ENCODE measurements around the gene P2RY1. TPM values are rescaled to one million over a fixed set of nuclear protein-coding genes. Genes with fewer than 3 reads are reported as not detected.

P2RY1 gene
- total and polyA plus RNA-seq, 2 of the 4 experiments (the other 2 are of a cell fraction): not detected

GRCh38 chr3:152841131-152841530 is 6.2 kb downstream of the P2RY1 start:
- dilution Hi-C loops (cut with HindIII; ENCODE audit: low sequenced_read_pairs, unreplicated experiment) (no loop called here), intact Hi-C loops (cut with micrococcal nuclease) (no loop called here), in situ Hi-C loops (cut with MboI; ENCODE audit: low sequenced_read_pairs) (no loop called here)
- no peak overlapping the region for H2BK15ac ChIP-seq (ENCODE audit: low read depth, low read length)
- no peak overlapping the region for H3K23ac ChIP-seq (ENCODE audit: low read depth, low read length)
- no peaks in the 10 kb centered on the region for H3K4me1 ChIP-seq (ENCODE audit: control insufficient read depth, insufficient read depth, low read length)
- no peaks in the 10 kb centered on the region for H4K20me1 ChIP-seq (ENCODE audit: insufficient read depth, low read length)
- H2BK20ac ChIP-seq (ENCODE audit: low read depth, low read length): no peak overlapping the region
- no peak for ATAC-seq (ENCODE audit: low read depth)
- H4K8ac ChIP-seq (ENCODE audit: low read depth in 2 of 2, low read length in 2 of 2): no peak overlapping the region
- no peak overlapping the region for H3K27ac ChIP-seq (ENCODE audit: insufficient read depth, low read length)
- H2AK9ac ChIP-seq (replicated peaks; ENCODE audit: low read depth, low read length, poor library complexity): no peak overlapping the region
- CTCF ChIA-PET: no interaction called here
- no peaks in the 10 kb centered on the region for H3K79me1 ChIP-seq (ENCODE audit: low read depth in 1 of 2, low read length in 2 of 2)
- H2BK120ac ChIP-seq (ENCODE audit: low read depth, low read length): no peak overlapping the region
- no peaks in the 10 kb centered on the region for H3K9me1 ChIP-seq (ENCODE audit: insufficient read depth, low read length)
- no peak overlapping the region for H3K14ac ChIP-seq (replicated peaks; ENCODE audit: low read depth, low read length)
- H4K91ac ChIP-seq (ENCODE audit: insufficient read depth, low read depth, low read length): no peak overlapping the region
- H2BK5ac ChIP-seq (ENCODE audit: low read depth, low read length, poor library complexity, severe bottlenecking): no peak overlapping the region
- no peak overlapping the region for H3K4ac ChIP-seq (ENCODE audit: low read depth, low read length)
- H4K5ac ChIP-seq (ENCODE audit: low read depth, low read length): no peak overlapping the region
- no peak overlapping the region for H3K56ac ChIP-seq (ENCODE audit: extremely low read depth, insufficient read depth, low read length)
- BruUV-seq (replicated peaks): no TSS peak
- POLR2A ChIA-PET (ENCODE audit: unreplicated experiment): no interaction called here
- peaks cover 6% of the 10 kb centered on the region for H3K27me3 ChIP-seq (ENCODE audit: control insufficient read depth, insufficient read depth, low read length)
- DNase-seq: no peak
- H3K4me2 ChIP-seq (ENCODE audit: low read depth, low read length): no peak overlapping the region
- no peaks in the 10 kb centered on the region for H3K36me3 ChIP-seq (ENCODE audit: control insufficient read depth, insufficient read depth, low read length)
- no peak overlapping the region for H3K9ac ChIP-seq (ENCODE audit: low read depth, low read length)
- no peak overlapping the region for H2AK5ac ChIP-seq (ENCODE audit: low read depth, low read length)
- no peaks in the 10 kb centered on the region for H3K9me3 ChIP-seq (ENCODE audit: control insufficient read depth, insufficient read depth, low read length)
- no peak overlapping the region for H3K18ac ChIP-seq (ENCODE audit: low read depth, low read length)
- no peak for TF ChIP-seq RCOR1 (IDR thresholded peaks at IDR 0.05; ENCODE audit: insufficient replicate concordance, low read length)
- TF ChIP-seq ELK1 (IDR thresholded peaks at IDR 0.05; ENCODE audit: borderline replicate concordance, low read depth, low read length): no peak
- TF ChIP-seq POLR2A (IDR thresholded peaks at IDR 0.05; ENCODE audit: low read depth, low read length): no peak
- no peak for TF ChIP-seq RAD21 (IDR thresholded peaks at IDR 0.05; ENCODE audit: low read length)
- TF ChIP-seq CHD1 (IDR thresholded peaks at IDR 0.05; ENCODE audit: low read depth, low read length): no peak
- no peak for TF ChIP-seq MXI1 (IDR thresholded peaks at IDR 0.05; ENCODE audit: borderline replicate concordance, low read depth, low read length)
- no peak for TF ChIP-seq FOS (IDR thresholded peaks at IDR 0.05; ENCODE audit: low read depth, low read length)
- TF ChIP-seq BHLHE40 (IDR thresholded peaks at IDR 0.05; ENCODE audit: low read depth, low read length): no peak
- TF ChIP-seq CTCF (conservative IDR thresholded peaks at IDR 0.05; ENCODE audit: low read depth, low read length): no peak
- TF ChIP-seq RFX5 (IDR thresholded peaks at IDR 0.05; ENCODE audit: low read depth, low read length): no peak
- TF ChIP-seq MAFK (IDR thresholded peaks at IDR 0.05; ENCODE audit: low read depth, low read length): no peak
- no peak overlapping the region for H2AFZ ChIP-seq (replicated peaks; ENCODE audit: low read length, poor library complexity)
- no CpG with 5 or more reads among the region's 1 CpG for WGBS, 2 experiments (ENCODE audit: extremely low coverage in 2 of 2, insufficient read length in 1 of 2)
- H3K4me3 ChIP-seq (ENCODE audit: insufficient read depth, low read depth, low read length): no peak overlapping the region
